Measurements from ENCODE around the gene LSAMP. TPM values are rescaled to one million over a fixed set of nuclear protein-coding genes. Genes with fewer than 3 reads are reported as not detected.
"Not testable (repeated sequence)": the region's sequence is repeated elsewhere in the genome, so short reads cannot be mapped to it uniquely, and the experiment has no call there.

The LSAMP gene
- polyA plus RNA-seq, 2 of the 4 experiments (the other 2 are of a cell fraction) = 0.12 to 0.53 TPM

DNA sequence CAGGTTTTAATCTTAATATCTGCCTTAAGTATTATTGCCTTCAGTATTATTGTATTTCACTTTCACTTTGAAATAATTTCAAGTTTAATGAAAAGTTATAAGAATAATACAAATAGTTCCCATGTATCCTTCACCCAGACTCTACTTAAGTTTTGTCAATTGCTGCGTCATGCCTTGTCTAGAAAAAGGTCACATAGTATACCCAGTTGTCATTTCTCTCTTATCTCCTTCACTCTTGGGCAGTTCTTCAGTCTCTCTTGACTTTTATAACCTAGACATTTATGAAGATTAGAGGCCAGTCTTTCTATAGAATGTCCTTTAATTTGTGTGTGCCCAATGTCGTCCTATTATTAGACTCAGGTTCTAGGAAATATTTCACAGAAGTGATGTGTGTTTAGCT is 367.7 kb downstream of the LSAMP start:
- 66% methylated on average over 2 of the region's 2 CpGs for WGBS (ENCODE audit: missing lambda C conversion rate)

GRCh38 chr3:116077059-116077458 is 368.2 kb downstream of the LSAMP start:
- ATAC-seq = no peak
- no peak overlapping the region for H3K27ac ChIP-seq
- no peaks in the 10 kb centered on the region for H3K4me1 ChIP-seq
- H3K9me3 ChIP-seq = no peaks in the 10 kb centered on the region
- WGBS (ENCODE audit: missing lambda C conversion rate) = 80% methylated on average over 1 of the region's 1 CpG
- CTCF ChIA-PET = no interaction called here
- FAIRE-seq = no peak
- POLR2A ChIA-PET = no interaction called here
- TF ChIP-seq USF2 (IDR thresholded peaks at IDR 0.05) = no peak
- TF ChIP-seq RNF2 (IDR thresholded peaks at IDR 0.05; ENCODE audit: borderline replicate concordance, low read depth) = no peak
- no peak for TF ChIP-seq BHLHE40 (IDR thresholded peaks at IDR 0.05; ENCODE audit: low read depth, low read length)
- TF ChIP-seq, protein P1, sequence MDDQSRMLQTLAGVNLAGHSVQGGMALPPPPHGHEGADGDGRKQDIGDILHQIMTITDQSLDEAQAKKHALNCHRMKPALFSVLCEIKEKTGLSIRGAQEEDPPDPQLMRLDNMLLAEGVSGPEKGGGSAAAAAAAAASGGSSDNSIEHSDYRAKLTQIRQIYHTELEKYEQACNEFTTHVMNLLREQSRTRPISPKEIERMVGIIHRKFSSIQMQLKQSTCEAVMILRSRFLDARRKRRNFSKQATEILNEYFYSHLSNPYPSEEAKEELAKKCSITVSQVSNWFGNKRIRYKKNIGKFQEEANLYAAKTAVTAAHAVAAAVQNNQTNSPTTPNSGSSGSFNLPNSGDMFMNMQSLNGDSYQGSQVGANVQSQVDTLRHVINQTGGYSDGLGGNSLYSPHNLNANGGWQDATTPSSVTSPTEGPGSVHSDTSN (IDR thresholded peaks at IDR 0.05) = no peak
- TF ChIP-seq FOXS1 (CRISPR knock-in tag; IDR thresholded peaks at IDR 0.05) = no peak
- no peak for TF ChIP-seq TP53 (CRISPR knock-in tag; IDR thresholded peaks at IDR 0.05)
- TF ChIP-seq JUN (IDR thresholded peaks at IDR 0.05) = no peak
- no peak for TF ChIP-seq RCOR1 (IDR thresholded peaks at IDR 0.05; ENCODE audit: low read depth, low read length)
- DNase-seq (ENCODE audit: low read depth in 1 of 2, low spot score in 1 of 2) = no peak
- no peak overlapping the region for H3K4me2 ChIP-seq
- H3K4me3 ChIP-seq = no peak overlapping the region

More for the DNA sequence above, 367.7 kb downstream of the LSAMP start:
- no peak for DNase-seq (ENCODE audit: low read depth in 1 of 2, low spot score in 1 of 2)
- TF ChIP-seq MAZ (IDR thresholded peaks at IDR 0.05; ENCODE audit: borderline replicate concordance, low read depth, low read length) (no peak), EHMT2 (IDR thresholded peaks at IDR 0.05; ENCODE audit: low read depth) (no peak), CHD2 (IDR thresholded peaks at IDR 0.05; ENCODE audit: low read length, partially characterized antibody) (no peak), RARB (CRISPR knock-in tag; IDR thresholded peaks at IDR 0.05) (no peak), RCOR1 (IDR thresholded peaks at IDR 0.05; ENCODE audit: low read depth, low read length) (no peak), ZC3H11A (IDR thresholded peaks at IDR 0.05) (no peak), JUNB (IDR thresholded peaks at IDR 0.05) (no peak), CEBPB (IDR thresholded peaks at IDR 0.05) (no peak)
- H3K9me3 ChIP-seq = no peaks in the 10 kb centered on the region
- no peak for FAIRE-seq
- no peak overlapping the region for H3K4me3 ChIP-seq
- H3K4me2 ChIP-seq = no peak overlapping the region
- ChIA-PET CTCF (no interaction called here), POLR2A (no interaction called here)
- no peak overlapping the region for H3K27ac ChIP-seq
- ATAC-seq = no peak
- no peaks in the 10 kb centered on the region for H3K4me1 ChIP-seq

GRCh38 chr3:116070516-116071278 is 374.6 kb downstream of the LSAMP start:
- POLR2A ChIA-PET, CTCF ChIA-PET: not testable (repeated sequence)

DNA sequence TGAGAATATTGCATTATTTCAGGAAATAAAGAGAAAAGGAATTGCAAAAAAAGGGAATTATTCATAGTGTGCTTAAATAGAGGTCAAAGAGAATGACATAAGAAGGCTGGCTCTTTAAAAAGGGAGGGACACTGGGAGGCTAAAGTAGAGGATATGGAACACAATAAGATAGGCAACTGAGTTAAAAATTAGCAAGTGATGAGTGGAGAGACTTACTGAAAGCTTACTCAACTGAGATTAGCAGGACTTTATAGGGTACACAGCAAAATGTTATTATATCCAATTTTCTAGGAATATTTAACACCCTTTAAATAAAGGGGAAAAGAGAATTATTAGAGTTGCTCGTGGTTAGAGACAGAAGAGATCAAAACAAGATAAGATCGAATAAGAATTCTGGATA is 375.2 kb downstream of the LSAMP start:
- Histone ChIP-seq H3K27ac (no peak overlapping the region), H3K4me3 (no peak overlapping the region), H3K4me2 (no peak overlapping the region), H3K9me3 (no peaks in the 10 kb centered on the region), H3K4me1 (no peaks in the 10 kb centered on the region)
- ChIA-PET POLR2A (no interaction called here), CTCF (no interaction called here)
- FAIRE-seq (no peak), ATAC-seq (no peak), DNase-seq (ENCODE audit: low read depth in 1 of 2, low spot score in 1 of 2) (no peak)
- WGBS (ENCODE audit: missing lambda C conversion rate) = 19% methylated on average over 2 of the region's 2 CpGs
- TF ChIP-seq, protein P1 (IDR thresholded peaks at IDR 0.05) = no peak
- TF ChIP-seq FOXS1 (CRISPR knock-in tag; IDR thresholded peaks at IDR 0.05) (no peak), CBX2 (IDR thresholded peaks at IDR 0.05; ENCODE audit: borderline replicate concordance, low read depth) (no peak), MAFK (IDR thresholded peaks at IDR 0.05; ENCODE audit: partially characterized antibody) (no peak), PHF8 (IDR thresholded peaks at IDR 0.05; ENCODE audit: borderline replicate concordance, low read depth) (no peak), RAD21 (conservative IDR thresholded peaks at IDR 0.05 in 1 of 2, IDR thresholded peaks at IDR 0.05 in 1 of 2) (no peak), E2F6 (IDR thresholded peaks at IDR 0.05; ENCODE audit: borderline replicate concordance, low read depth) (no peak), KDM1A (IDR thresholded peaks at IDR 0.05; ENCODE audit: low read depth) (no peak), CBX8 (IDR thresholded peaks at IDR 0.05) (no peak), CEBPB (IDR thresholded peaks at IDR 0.05) (no peak), TFCP2L1 (CRISPR knock-in tag; IDR thresholded peaks at IDR 0.05) (no peak)
- TF ChIP-seq, protein P2, sequence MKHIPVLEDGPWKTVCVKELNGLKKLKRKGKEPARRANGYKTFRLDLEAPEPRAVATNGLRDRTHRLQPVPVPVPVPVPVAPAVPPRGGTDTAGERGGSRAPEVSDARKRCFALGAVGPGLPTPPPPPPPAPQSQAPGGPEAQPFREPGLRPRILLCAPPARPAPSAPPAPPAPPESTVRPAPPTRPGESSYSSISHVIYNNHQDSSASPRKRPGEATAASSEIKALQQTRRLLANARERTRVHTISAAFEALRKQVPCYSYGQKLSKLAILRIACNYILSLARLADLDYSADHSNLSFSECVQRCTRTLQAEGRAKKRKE (CRISPR knock-in tag; IDR thresholded peaks at IDR 0.05; ENCODE audit: low read depth) = no peak

More at GRCh38 chr3:116070516-116071278, 374.6 kb downstream of the LSAMP start:
- TF ChIP-seq MAFK (IDR thresholded peaks at IDR 0.05; ENCODE audit: partially characterized antibody) (peak; percentile 6), ZC3H11A (IDR thresholded peaks at IDR 0.05) (peak; percentile 54)
- not testable (repeated sequence) for H3K9me3 ChIP-seq; DNase-seq (ENCODE audit: low read depth in 1 of 2, low spot score in 1 of 2); H3K4me1 ChIP-seq; FAIRE-seq; H3K4me3 ChIP-seq; H3K27ac ChIP-seq; ATAC-seq; H3K4me2 ChIP-seq
- 65% methylated on average over 8 of the region's 8 CpGs for WGBS (ENCODE audit: missing lambda C conversion rate)
